ENCODE data around the gene HNRNPL. TPM values are rescaled to one million over a fixed set of nuclear protein-coding genes. Genes with fewer than 3 reads are reported as not detected.
A peak's percentile ranks its signal among the peaks of the same experiment; 100 is the strongest.

HNRNPL gene
- total and polyA plus RNA-seq, 10 of the 15 experiments (the other 5 are each of a cell fraction or from before 2014, with no cell fraction given): 32.5 to 512 (median 306) TPM

- peak; percentile 57; the same call in 1 of the 2 replicates for TF ChIP-seq ZNF687 (IDR thresholded peaks at IDR 0.05)
- 0 out of 2 replicates have a peak, but pooled peaks have one; percentile 35 for TF ChIP-seq ZBTB33 (IDR thresholded peaks at IDR 0.05)
- TF ChIP-seq JUNB (IDR thresholded peaks at IDR 0.05): no peak
- TF ChIP-seq MAX (IDR thresholded peaks at IDR 0.05; ENCODE audit: low read depth, low read length): peak; percentile 95
- TF ChIP-seq HSF1 (IDR thresholded peaks at IDR 0.05; ENCODE audit: low read depth, low read length): no peak
- TF ChIP-seq MYB (IDR thresholded peaks at IDR 0.05; ENCODE audit: borderline replicate concordance, low read depth, low read length): no peak
- 0 out of 2 replicates have a peak, but pooled peaks have one; percentile 11 for TF ChIP-seq NRF1 (conservative IDR thresholded peaks at IDR 0.05; ENCODE audit: low read depth, low read length)
- peak; percentile 54 for TF ChIP-seq SP1 (IDR thresholded peaks at IDR 0.05; ENCODE audit: low read depth, low read length)
- peak; percentile 43; the same call in 1 of the 2 replicates for TF ChIP-seq TBL1XR1 (IDR thresholded peaks at IDR 0.05; ENCODE audit: low read depth, low read length)
- no peak for TF ChIP-seq MEF2A (IDR thresholded peaks at IDR 0.05; ENCODE audit: insufficient read depth, low read depth, low read length)
- TF ChIP-seq PAX5 (IDR thresholded peaks at IDR 0.05; ENCODE audit: borderline replicate concordance, low read depth, low read length): peak; percentile 42; the same call in 1 of the 2 replicates
- TF ChIP-seq USF1 (IDR thresholded peaks at IDR 0.05; ENCODE audit: borderline replicate concordance, extremely low read length, insufficient read depth, low read depth, low read length): peak; percentile 92
- TF ChIP-seq ELK1 (IDR thresholded peaks at IDR 0.05; ENCODE audit: low read depth, low read length): no peak
- TF ChIP-seq HDGF (IDR thresholded peaks at IDR 0.05): peak; percentile 82; the same call in 1 of the 2 replicates
- TF ChIP-seq STAT3 (IDR thresholded peaks at IDR 0.05; ENCODE audit: low read depth, low read length): no peak
- no peak for TF ChIP-seq PML (IDR thresholded peaks at IDR 0.05; ENCODE audit: low read length)
- TF ChIP-seq HDAC6 (IDR thresholded peaks at IDR 0.05; ENCODE audit: unreplicated experiment): no peak
- TF ChIP-seq POLR2AphosphoS2 (IDR thresholded peaks at IDR 0.05; ENCODE audit: low read depth, low read length): peak; percentile 76; the same call in 1 of the 2 replicates
- TF ChIP-seq ZZZ3 (IDR thresholded peaks at IDR 0.05; ENCODE audit: control insufficient read depth, insufficient read length, low read depth): no peak
- no peak; a peak in 1 of 4 replicates for TF ChIP-seq IKZF2 (IDR thresholded peaks at IDR 0.05)
- no peak for TF ChIP-seq CBFB (IDR thresholded peaks at IDR 0.05; ENCODE audit: low read depth)
Observed at GRCh38 chr19:38851622-38852230, 1.9 kb upstream of the HNRNPL start (continued).
